GM11168 (cell line): Measurements from ENCODE around the gene PPP1R7.

Experiments
- in situ Hi-C: fragments of 300-500 bp; cut with MboI; formaldehyde crosslinking; loops from one replicate; pipeline ENCODE4 v1.12.0; 2022; ENCODE audit warnings: low sequenced_read_pairs; ENCODE audit not compliant: unreplicated experiment

The PPP1R7 gene

GRCh38 chr2:241118737-241119505, 31.3 kb upstream of the PPP1R7 start:
- in situ Hi-C loops = no loop called here

GRCh38 chr2:241120440-241120839, 29.8 kb upstream of the PPP1R7 start:
- in situ Hi-C loops = no loop called here

GRCh38 chr2:241121008-241121407, 29.3 kb upstream of the PPP1R7 start:
- in situ Hi-C loops = no loop called here

GRCh38 chr2:241122376-241123002, 27.8 kb upstream of the PPP1R7 start:
- in situ Hi-C loops = no loop called here

- in situ Hi-C loops = no loop called here
Observed at GRCh38 chr2:241123816-241124536, 26.3 kb upstream of the PPP1R7 start.

- in situ Hi-C loops = no loop called here
Observed at GRCh38 chr2:241125626-241126025, 24.6 kb upstream of the PPP1R7 start.

GRCh38 chr2:241126201-241126611, 24.1 kb upstream of the PPP1R7 start:
- in situ Hi-C loops = no loop called here

- in situ Hi-C loops = no loop called here
Observed at GRCh38 chr2:241126771-241127202, 23.5 kb upstream of the PPP1R7 start.

- in situ Hi-C loops = no loop called here
Observed at GRCh38 chr2:241128266-241128665, 22.0 kb upstream of the PPP1R7 start.

- in situ Hi-C loops = no loop called here
Observed at GRCh38 chr2:241129086-241129871, 21.0 kb upstream of the PPP1R7 start.

GRCh38 chr2:241130316-241130715, 20.0 kb upstream of the PPP1R7 start:
- in situ Hi-C loops = no loop called here

- in situ Hi-C loops = no loop called here
Observed at GRCh38 chr2:241131531-241131930, 18.7 kb upstream of the PPP1R7 start.

- in situ Hi-C loops = no loop called here
Observed at GRCh38 chr2:241132538-241133435, 17.5 kb upstream of the PPP1R7 start.

- in situ Hi-C loops = no loop called here
Observed at GRCh38 chr2:241133436-241133820, 16.8 kb upstream of the PPP1R7 start.

GRCh38 chr2:241134711-241135110, 15.6 kb upstream of the PPP1R7 start:
- in situ Hi-C loops = no loop called here

- in situ Hi-C loops = no loop called here
Observed at GRCh38 chr2:241135737-241136136, 14.5 kb upstream of the PPP1R7 start.

- in situ Hi-C loops = no loop called here
Observed at GRCh38 chr2:241136191-241136590, 14.1 kb upstream of the PPP1R7 start.

- in situ Hi-C loops = no loop called here
Observed at GRCh38 chr2:241136661-241137260, 13.5 kb upstream of the PPP1R7 start.
